GM19240 (cell line): ENCODE data around the gene CSTF1.
"Not testable (repeated sequence)": the region's sequence is repeated elsewhere in the genome, so short reads cannot be mapped to it uniquely, and the experiment has no call there.

Source experiments
- DNase-seq: peaks from one replicate; pipeline ENCODE4 v3.0.0; 2011; ENCODE audit warnings: low spot score; ENCODE audit not compliant: insufficient read length

The CSTF1 gene

DNA sequence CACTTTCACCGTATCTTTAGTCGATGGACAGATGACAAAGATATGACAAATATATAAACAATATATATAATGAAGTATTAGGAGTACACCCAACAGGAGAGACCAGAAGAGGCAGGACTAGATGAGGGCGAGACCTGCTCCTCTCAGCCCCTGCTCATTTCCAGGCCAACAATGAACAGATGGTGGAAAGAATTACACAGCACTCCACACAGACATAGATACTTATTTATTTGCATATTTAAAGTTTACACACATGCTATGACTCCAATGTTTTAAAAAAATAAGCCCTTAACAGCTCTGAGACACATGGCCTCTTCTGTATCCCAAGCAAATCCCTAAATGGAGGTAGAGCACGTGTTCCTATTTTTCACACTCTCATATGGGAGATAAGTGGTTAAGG is 23.3 kb upstream of the CSTF1 start:
- no peak for DNase-seq

DNA sequence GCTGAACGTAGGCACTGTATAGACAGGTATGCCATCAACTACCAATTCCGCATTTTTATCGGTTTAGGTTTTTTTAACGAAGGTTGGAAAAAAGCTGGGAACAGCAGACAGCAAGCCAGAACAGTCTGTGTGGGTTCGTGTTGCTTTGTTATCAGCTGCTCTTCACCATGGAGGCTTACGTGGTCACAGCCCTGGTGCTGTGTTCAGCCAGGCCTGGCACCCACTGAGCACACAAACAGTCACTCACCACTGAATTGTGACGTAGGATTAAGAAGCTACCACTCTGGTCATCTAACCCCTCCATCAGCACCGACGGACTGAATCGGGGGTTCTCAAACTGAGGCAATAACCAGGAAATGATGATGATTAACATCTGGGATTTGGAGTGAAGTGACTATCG is 20.5 kb upstream of the CSTF1 start:
- DNase-seq, result no peak

DNA sequence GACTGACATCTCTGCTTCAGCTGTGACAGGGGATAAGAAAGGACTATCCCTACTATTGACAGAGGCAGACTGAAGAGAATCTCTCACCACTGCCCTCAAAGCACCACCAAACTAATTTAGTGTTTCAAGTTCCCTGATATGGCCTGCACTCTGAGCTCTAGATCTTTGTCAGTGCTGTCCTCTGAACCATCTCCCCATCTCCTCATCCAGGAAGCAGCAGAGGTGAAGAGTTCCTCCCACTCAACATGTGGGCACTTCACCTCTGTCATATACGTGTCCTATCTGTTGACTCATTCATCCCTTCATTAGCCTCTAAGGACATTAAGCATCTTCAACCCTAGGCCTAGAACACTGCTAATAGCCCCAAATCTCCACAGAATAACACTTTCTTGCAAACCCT is 19.6 kb upstream of the CSTF1 start:
- no peak for DNase-seq

DNA sequence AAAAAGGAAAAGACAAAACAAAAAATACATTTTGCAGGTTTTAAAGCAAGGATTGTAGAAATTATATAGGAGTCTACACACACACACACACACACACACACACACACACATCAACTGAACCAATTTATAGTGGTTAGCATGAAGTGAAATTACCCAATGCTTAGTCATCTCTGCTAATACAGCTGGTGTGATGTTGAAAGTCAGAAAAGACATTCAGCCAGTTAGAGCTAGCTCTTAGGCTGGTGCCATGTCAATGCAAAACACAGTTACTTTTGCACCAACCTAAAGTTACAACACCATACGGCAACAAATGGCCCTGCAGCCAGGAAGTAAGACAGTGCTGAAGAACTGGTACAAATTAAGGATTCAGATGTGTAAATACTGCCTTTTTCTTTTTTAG is 18.5 kb upstream of the CSTF1 start:
- DNase-seq, result no peak

DNA sequence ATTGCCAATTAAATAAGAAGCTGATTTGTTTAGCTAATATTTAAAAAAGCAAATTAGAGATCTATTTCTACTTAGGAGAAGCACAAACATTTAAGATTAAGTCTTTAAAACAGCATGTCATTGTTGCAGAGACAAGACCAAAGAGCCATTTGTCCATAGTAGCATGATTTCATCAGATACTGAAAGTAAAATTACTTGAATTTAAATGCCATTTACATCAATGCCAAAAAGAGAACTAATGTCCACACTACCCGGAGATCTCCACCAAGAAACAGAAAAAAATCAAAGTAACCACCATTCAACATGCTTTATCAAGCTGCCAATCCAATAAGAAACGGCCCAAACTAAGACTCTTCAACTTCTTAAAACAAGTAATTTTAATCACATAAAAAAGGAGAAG is 16.1 kb upstream of the CSTF1 start:
- no peak for DNase-seq

DNA sequence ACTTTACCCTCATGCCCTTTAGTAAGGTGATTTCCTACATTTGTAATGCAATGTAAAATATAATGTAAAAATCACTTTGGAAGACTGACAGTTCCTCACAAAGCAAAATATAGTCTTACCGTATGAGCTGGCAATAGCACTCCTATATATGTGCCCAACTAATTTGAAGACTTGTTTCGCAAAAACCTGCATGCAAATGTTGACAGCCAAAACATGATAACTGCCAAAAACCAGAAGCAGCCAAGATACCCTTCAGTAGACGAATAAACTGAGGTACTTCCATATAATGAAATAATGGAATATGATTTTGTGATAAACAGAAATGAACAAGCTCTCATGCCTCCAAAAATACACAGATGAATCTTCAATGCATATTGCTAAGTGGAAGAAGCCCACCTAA is 14.1 kb upstream of the CSTF1 start:
- no peak for DNase-seq

DNA sequence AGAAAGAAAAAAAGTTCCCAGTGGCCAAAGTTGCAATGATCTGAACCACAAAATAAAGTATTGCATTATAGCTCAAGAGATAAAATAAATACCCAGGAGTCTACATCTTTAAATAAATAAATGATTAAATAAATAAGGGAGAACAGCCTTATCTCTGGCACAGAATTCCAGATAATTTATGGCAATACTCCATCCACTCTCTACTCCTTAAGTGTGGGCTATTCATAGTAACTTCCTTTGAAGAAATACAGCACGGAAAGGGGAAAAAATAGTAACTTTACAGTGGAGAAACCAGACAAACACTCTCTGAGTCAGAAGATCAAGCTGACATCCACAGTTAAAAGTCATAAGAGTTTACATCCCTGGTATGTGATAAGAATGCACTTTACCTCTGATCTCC is 12.1 kb upstream of the CSTF1 start:
- no peak for DNase-seq

DNA sequence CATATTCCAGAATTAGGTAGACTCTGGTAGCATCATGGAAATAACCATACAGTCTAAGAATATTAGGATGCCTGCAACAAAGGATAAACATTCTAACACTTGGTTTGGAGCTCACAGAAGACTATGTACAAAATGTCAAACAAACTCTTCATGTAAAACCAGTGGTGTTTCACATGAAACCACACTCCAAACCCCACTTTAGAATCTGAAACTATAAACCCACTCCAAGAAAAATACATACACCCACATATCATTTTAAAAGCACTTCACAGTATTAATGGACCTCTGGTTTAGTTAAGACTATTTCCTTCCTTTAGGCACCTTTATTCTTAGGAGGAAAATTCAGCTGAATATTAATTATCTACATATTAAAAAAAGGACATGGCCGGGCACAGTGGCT is 10.9 kb upstream of the CSTF1 start:
- DNase-seq, result no peak

DNA sequence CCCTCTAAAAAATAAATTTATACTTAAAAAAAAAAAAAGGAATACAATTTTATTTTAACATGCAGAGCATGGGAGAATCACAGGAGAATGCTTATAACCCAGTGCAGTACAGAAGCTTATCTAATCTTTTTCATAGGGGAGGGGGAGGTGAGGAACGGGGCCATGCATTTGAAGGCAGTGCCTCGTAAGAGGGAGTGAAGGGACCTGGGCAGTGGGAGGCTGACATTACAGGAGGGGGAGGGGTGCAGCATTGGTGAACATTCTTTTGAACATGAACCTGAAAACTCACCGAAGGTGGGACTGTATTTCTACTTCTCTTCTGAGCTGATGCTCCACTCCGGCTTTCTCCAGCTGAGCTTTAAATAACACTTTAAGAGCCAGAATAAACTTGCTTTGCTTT is 9.7 kb upstream of the CSTF1 start:
- DNase-seq, result no peak

DNA sequence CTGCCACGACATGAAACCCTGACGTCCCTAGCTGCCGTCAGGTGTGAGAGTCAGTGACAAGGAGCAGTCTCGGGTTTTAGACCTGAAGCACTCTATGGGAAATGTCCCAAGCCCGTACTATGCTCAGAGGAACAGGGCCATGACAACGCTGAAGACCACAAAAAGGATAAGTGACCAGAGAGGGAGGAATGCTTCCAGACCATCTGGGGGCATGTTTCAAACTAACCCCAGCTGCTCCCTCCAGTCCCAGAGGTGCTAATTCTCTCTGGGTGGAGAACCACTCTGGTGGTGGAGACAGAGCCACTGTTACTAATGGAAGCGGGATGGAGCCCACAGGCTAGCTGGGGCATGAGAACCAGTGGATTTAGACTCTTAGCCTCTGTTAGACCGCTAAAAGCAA is 9.1 kb upstream of the CSTF1 start:
- DNase-seq, result no peak

DNA sequence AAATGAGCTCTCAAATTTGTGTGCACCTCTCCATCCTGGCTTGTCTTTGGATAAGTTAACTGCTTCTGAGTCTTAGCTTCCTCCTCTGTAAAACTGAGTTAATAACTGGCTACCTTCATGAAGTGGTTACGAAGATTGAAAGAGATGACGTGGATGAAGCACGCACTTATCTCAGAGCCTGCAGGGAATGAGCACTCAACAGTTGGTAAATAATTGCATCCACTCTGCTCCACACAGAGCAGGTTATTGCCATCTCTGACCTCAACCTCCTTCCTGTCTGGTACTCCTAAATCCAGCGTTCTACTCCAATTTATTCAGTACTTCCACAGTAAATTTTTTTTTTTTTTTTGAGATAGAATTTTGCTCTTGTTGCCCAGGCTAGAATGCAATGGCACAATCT is 7.3 kb upstream of the CSTF1 start:
- no peak for DNase-seq

DNA sequence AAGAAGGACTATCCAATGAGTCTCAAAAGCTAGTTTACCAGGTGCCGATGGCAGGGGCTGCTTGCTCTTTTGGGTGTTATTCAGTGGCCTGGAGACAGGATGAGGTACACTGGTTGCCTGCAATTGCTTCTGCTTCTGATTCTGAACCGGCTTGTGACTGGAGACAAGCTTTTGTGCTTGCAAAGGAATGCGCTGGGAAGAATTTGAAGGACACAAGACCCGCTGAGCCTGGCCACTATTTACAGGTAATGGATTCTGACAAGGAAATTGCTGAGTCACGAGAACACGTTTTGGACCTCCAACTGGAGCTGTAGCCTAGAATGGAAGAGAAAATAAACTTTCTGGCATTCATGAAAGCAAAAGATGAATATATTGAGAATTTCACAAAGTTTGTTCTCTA is 6.2 kb upstream of the CSTF1 start:
- no peak for DNase-seq

DNA sequence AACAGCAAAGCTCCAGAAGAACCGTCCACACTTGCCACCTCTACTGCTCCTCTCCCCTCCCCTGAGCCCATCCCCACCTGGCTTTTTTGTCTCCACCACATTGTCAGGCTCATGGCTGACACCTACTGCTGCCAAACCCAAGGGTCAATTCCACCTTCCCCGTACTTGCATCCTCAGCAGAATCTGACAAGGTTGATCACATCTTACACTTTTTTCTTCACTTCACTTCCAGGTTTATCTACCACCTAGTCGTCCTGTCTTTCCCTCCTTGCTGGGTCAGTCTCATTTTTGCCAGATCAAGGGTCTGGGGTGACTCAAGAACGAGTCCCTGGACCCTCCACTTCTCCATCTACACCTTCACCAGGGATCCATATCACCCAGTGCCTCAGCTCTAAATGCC is 3.6 kb upstream of the CSTF1 start:
- no peak for DNase-seq

DNA sequence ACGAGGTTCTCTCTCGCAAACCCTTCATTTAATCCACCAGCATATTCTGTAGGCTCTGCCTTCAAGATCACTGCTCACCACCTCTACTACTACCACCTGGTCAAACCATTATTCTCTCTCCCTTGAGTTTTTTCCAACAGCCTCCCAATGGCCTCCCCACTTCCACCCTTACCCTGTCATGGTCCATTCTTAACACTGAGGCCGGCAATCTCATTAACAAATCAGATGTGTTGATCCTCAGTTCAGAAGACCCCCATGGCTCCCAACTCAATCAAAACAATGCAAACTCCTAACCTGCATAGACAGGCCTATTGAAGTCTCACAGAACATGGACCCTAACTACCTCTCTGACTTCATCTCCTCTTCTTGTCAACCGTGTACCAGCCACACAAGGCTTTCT is 2.6 kb upstream of the CSTF1 start:
- no peak for DNase-seq

DNA sequence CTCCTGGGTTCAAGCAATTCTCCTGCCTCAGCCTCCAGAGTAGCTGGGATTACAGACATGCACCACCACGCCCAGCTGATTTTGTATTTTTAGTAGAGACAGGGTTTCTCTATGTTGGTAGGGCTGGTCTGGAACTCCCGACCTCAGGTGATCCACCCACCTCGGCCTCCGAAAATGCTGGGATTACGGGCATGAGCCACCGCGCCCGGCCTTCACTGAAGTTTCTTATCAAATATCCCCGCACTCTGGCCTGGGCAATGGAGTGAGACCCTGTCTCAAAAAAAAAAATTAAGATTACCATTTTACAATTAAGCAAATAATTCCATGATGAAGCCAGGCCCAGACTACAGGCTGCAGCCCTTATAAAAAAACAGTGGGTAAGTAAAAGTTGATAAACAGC is 2.0 kb upstream of the CSTF1 start:
- DNase-seq, result not testable (repeated sequence)

DNA sequence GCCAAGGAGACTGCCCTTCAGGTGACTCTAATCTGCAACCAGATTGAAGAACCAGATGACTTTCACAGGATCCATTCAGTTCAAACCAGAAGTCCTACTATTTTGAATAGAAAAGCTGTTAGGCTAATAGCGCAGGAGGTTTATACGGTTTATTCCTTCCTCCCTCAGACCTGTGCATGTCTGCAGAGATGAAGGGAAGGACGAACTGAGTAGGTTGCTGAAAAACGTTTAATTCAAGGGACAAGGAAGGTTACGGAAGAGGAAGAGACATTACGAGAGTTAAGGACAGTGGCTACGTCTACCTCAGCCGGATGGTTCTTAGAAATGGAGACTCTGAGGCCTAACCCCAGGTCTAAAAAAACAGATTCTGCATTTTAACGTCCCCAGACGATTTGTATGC is 1.4 kb upstream of the CSTF1 start:
- no peak for DNase-seq

DNA sequence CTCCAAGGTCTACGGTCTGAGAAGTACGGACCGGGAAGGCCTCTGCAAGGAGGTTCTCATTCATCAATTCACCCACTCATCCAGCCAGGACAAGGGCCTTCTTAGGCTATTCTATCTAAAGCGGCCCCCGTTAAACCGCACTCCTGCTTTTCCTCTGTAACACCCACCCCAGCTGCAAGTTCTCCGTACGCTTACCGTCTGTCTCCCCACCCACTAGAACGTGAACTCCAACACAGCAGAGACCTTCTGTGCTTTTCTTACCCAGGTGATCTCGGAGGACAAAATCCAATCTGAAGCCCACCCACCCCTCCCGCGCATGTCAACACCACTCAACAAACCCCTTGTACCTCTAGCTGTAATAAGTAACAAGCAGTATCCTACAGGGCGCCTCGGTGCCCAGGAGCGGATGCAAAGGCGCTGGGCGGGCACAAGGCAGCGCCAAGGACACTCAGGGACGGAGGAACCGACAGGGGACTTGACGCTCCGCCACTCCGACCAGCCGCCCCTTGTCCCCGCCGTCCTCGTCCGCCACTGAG is 781 bp upstream of the CSTF1 start:
- no peak for DNase-seq

DNA sequence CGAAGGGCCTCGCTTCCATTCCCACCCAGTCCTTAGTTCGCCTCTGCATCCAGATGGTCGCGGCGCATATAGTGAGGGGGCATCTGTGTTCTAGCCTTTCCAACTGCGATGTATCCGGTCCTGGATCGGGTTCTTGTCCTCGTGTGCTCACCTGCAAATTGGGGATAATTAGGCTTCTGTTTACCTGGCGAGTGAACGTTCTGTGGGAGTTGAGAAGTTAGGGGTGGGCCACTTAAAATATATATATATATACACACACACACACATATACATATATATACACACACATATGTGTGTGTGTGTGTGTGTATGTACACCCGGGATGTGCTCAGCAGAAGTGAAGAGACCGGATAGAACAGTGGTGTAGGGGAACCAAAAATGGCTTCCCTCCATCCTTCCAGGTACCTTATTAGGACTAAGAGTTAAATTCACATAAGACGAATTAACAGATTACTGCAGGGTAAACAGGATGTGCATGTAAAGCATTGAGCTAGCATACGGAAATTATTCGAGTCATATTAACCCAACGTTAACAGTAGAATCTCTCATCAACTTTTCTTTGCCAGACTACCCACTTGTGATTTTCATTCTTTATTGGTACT is 537 bp downstream of the CSTF1 start:
- no peak for DNase-seq

DNA sequence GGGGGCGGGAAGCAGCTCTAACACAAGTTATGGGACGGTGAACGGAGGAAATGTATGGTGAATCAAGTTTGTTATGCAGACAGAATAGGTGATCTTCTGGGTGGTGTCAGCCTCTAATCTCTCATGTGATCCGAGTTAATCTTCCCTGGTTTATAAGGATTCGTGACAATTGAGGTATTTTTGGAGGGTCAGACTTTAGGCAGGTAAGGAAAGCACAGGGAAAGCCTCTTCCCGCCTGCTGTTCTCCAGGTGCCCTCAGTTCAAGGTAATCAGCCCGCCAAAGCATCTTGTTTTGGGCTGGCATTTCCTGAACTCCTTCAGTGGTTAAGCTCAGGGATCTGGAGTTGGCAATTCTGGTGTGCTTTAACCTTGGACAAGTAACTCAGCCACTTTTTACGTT is 1.2 kb downstream of the CSTF1 start:
- no peak for DNase-seq

DNA sequence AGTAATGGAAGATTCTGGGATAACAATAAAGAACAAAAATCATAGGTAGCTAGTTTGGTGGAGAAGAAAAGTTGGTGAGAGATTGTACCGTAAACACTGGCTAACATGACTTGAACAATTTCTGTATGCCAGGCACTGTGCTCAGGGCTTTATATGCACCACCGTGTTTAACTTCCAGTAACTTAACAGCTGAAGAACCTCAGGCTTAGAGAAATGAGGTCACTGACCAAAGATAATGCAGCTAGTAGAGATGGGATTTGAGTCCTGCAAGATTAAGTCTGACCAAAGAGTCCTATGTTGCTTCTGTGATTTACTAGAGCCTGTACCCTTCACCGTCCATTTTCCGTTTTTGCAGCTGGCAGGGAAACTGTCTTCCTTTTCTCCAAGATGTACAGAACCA is 2.7 kb downstream of the CSTF1 start:
- no peak for DNase-seq

DNA sequence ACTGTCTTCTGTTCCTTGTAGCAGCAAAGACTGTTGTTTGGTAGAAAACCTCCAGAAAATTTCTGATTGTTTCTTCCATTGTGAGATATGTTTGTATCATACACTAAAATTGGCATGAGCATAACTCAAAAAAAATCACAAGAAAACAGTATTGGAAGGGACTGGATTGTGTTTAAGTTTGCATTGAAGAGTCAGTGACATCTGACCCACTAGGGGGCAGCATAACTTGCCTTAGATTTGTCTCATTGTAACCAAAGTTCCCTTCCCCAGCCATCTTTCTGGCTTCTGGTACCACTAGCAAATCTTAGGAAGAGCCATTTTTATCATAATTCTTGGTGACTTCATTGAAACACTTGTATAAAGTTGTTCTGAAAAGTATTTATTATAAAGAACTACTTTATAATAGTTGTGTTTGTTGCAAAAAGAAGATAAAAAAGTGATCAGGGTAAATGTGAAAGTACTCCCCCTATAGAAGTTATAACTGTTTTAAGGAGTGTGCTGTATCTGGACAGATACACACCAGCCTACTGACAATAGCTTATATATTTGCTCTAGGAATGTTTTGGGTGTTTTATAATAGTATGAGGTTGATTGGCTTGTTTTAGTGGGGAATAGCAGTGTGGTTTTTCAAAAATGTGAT is 7.7 kb downstream of the CSTF1 start:
- DNase-seq, result no peak

DNA sequence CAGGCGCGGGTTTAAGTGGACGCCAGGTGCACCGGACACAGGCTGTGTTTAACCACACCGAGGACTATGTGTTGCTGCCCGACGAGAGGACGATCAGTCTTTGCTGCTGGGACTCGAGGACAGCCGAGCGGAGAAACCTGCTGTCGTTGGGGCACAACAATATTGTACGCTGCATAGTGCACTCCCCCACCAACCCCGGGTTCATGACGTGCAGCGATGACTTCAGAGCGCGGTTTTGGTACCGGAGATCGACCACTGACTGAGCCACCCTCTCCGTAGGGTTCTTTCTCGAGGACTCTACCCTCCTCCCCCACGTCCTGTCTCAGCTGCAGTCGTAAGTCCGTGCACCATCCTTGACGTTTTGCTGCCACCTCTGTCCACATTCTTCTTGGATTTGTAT is 11.0 kb downstream of the CSTF1 start:
- DNase-seq, result no peak

DNA sequence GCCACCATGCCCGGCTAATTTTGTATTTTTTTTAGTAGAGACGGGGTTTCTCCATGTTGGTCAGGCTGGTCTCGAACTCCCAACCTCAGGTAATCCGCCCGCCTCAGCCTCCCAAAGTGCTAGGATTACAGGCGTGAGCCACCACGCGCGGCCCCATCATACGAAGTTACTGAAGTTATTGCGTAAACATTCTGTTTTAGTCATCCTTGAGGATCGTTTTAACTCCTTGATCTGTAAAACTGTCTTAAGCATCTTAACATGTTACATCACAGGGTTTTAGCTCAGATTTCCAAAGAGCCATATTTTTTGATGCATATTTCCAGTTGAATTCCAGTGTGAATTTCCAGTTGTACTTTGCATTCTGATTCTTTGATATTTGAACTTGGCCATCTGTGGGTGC is 12.9 kb downstream of the CSTF1 start:
- not testable (repeated sequence) for DNase-seq

DNA sequence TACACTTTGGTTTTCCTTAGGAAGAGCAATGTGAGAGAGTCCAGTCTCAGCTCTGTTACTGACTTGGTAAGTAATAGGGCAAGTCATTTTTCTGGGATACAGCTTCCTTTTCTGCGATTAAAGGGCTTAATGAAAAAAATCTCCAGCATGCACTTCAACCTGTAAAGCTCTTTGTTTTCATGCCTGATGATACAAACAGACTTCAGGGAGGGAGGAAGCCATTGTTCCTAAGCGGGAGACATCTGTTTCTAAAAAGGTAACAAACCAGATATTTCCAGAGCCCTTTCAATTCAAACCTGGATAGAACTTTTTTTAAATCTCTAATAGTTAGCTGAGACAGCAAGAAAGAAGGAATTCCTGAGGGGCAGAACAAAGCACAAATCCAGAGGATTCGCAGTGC is 14.5 kb downstream of the CSTF1 start:
- no peak for DNase-seq
